ENCODE data around the gene DHX30. TPM values are rescaled to one million over a fixed set of nuclear protein-coding genes. Genes with fewer than 3 reads are reported as not detected.

Gene DHX30
- total RNA-seq, 1 experiment from 2014 or later: 75.4 TPM

GRCh38 chr3:47874913-47875312 is 72.0 kb downstream of the DHX30 start:
- intact Hi-C loops (cut with micrococcal nuclease; ENCODE audit: unreplicated experiment): no loop called here
- DNase-seq: no peak
- H3K36me3 Mint-ChIP-seq (ENCODE audit: insufficient read depth, unreplicated experiment): peaks cover 16% of the 10 kb centered on the region
- no TSS peak for BruUV-seq (replicated peaks)
- H3K9me3 Mint-ChIP-seq (ENCODE audit: low read depth, unreplicated experiment): no peaks in the 10 kb centered on the region
- no peaks in the 10 kb centered on the region for H3K27me3 Mint-ChIP-seq (ENCODE audit: unreplicated experiment)
- TF ChIP-seq CTCF (IDR thresholded peaks at IDR 0.05; ENCODE audit: unreplicated experiment): no peak
- H3K27ac Mint-ChIP-seq (ENCODE audit: unreplicated experiment): no peak overlapping the region
- no peak overlapping the region for H3K4me3 Mint-ChIP-seq (ENCODE audit: low read depth, unreplicated experiment)
- no peaks in the 10 kb centered on the region for H3K4me1 Mint-ChIP-seq (ENCODE audit: low read depth, unreplicated experiment)
- CTCF ChIA-PET: no interaction called here

GRCh38 chr3:47877290-47877689 is 74.4 kb downstream of the DHX30 start:
- Mint-ChIP-seq H3K4me3 (ENCODE audit: low read depth, unreplicated experiment) (no peak overlapping the region), H3K9me3 (ENCODE audit: low read depth, unreplicated experiment) (no peaks in the 10 kb centered on the region), H3K27me3 (ENCODE audit: unreplicated experiment) (no peaks in the 10 kb centered on the region), H3K27ac (ENCODE audit: unreplicated experiment) (no peak overlapping the region), H3K4me1 (ENCODE audit: low read depth, unreplicated experiment) (no peaks in the 10 kb centered on the region), H3K36me3 (ENCODE audit: insufficient read depth, unreplicated experiment) (peaks cover 13% of the 10 kb centered on the region)
- no peak for TF ChIP-seq CTCF (IDR thresholded peaks at IDR 0.05; ENCODE audit: unreplicated experiment)
- intact Hi-C loops (cut with micrococcal nuclease; ENCODE audit: unreplicated experiment): no loop called here
- DNase-seq: no peak
- no TSS peak for BruUV-seq (replicated peaks)
- CTCF ChIA-PET: interaction anchor here (0.6 kb wide), 1 partner anchor 13 kb away, joined by 4 read pairs; no protein-coding TSS in a partner anchor

GRCh38 chr3:47877719-47878118 is 74.8 kb downstream of the DHX30 start:
- H3K9me3 Mint-ChIP-seq (ENCODE audit: low read depth, unreplicated experiment): no peaks in the 10 kb centered on the region
- no peaks in the 10 kb centered on the region for H3K4me1 Mint-ChIP-seq (ENCODE audit: low read depth, unreplicated experiment)
- CTCF ChIA-PET: interaction anchor here (0.6 kb wide), 1 partner anchor 12 kb away, joined by 4 read pairs; no protein-coding TSS in a partner anchor
- intact Hi-C loops (cut with micrococcal nuclease; ENCODE audit: unreplicated experiment): no loop called here
- no peaks in the 10 kb centered on the region for H3K27me3 Mint-ChIP-seq (ENCODE audit: unreplicated experiment)
- H3K36me3 Mint-ChIP-seq (ENCODE audit: insufficient read depth, unreplicated experiment): peaks cover 14% of the 10 kb centered on the region
- no peak for TF ChIP-seq CTCF (IDR thresholded peaks at IDR 0.05; ENCODE audit: unreplicated experiment)
- BruUV-seq (replicated peaks): no TSS peak
- no peak overlapping the region for H3K27ac Mint-ChIP-seq (ENCODE audit: unreplicated experiment)
- no peak overlapping the region for H3K4me3 Mint-ChIP-seq (ENCODE audit: low read depth, unreplicated experiment)
- no peak for DNase-seq

GRCh38 chr3:47882338-47882737 is 79.4 kb downstream of the DHX30 start:
- Mint-ChIP-seq H3K27me3 (ENCODE audit: unreplicated experiment) (no peaks in the 10 kb centered on the region), H3K36me3 (ENCODE audit: insufficient read depth, unreplicated experiment) (peaks cover 11% of the 10 kb centered on the region), H3K4me1 (ENCODE audit: low read depth, unreplicated experiment) (no peaks in the 10 kb centered on the region), H3K4me3 (ENCODE audit: low read depth, unreplicated experiment) (no peak overlapping the region), H3K9me3 (ENCODE audit: low read depth, unreplicated experiment) (no peaks in the 10 kb centered on the region), H3K27ac (ENCODE audit: unreplicated experiment) (no peak overlapping the region)
- CTCF ChIA-PET: no interaction called here
- TF ChIP-seq CTCF (IDR thresholded peaks at IDR 0.05; ENCODE audit: unreplicated experiment): no peak
- no peak for DNase-seq
- intact Hi-C loops (cut with micrococcal nuclease; ENCODE audit: unreplicated experiment): no loop called here
- no TSS peak for BruUV-seq (replicated peaks)

Data from Calu3 (cell line).